Measurements from ENCODE around the gene PSMD8.
"Not testable (repeated sequence)": the region's sequence is repeated elsewhere in the genome, so short reads cannot be mapped to it uniquely, and the experiment has no call there.

PSMD8 gene
- 57.6 reads per million, percentile 71 among the genes with 10 or more reads in this experiment for total RNA-seq

GRCh38 chr19:38374332-38375097 lies at the start of gene PSMD8:
Gene PSMD8, plus strand, starts transcription at chr19:38374571. Its CDS starts 31 bp downstream, at chr19:38374602.
- DNase-seq: peak; percentile 98

DNA sequence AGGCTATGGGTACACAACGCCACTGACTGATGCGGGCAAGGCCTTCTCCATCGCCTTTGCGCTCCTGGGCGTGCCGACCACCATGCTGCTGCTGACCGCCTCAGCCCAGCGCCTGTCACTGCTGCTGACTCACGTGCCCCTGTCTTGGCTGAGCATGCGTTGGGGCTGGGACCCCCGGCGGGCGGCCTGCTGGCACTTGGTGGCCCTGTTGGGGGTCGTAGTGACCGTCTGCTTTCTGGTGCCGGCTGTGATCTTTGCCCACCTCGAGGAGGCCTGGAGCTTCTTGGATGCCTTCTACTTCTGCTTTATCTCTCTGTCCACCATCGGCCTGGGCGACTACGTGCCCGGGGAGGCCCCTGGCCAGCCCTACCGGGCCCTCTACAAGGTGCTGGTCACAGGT lies 47.8 kb upstream of the PSMD8 start:
- no peak for DNase-seq

DNA sequence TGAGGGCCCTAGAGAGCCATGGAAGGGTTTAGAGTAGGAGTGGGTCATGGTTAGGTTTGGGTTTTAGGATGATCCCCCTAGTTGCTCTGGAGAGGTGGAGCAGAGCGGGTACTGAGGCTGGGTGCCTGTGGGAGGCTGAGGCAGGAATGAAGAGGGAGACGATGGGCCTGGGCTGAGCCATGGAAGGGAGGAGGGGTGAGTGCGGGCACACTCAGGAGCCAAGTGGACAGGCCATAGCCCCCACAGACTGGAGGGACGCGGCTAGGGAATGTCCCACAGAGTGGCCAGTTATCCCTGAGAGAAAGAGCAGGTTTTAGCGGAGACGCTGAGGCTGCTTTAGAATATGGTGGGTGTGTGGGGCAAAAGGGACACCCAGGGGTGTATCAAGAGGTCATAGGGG lies 44.7 kb upstream of the PSMD8 start:
- DNase-seq: no peak

GRCh38 chr19:38331728-38332127 lies 42.6 kb upstream of the PSMD8 start:
- no peak for DNase-seq

DNA sequence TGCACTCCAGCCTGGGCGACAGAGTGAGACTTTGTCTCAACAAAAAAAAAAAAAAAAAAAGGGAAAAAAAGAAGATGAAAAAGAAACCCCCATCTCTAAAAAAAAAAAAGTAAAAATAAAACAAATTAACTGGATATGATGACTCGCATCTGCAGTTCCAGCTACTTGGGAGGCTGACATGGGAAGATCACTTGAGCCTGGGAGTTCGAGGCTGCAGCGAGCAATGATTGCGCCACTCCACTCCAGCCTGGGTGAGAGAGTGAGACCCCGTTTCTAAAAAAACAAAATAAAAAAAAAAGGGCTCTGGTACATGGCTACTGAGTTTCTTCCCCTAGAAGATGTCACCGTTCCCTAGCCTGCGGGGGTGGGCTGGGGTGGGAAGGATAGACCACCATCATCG lies 41.1 kb upstream of the PSMD8 start:
- no peak for DNase-seq

GRCh38 chr19:38335949-38336637 lies 38.3 kb upstream of the PSMD8 start:
- DNase-seq: peak; percentile 90

DNA sequence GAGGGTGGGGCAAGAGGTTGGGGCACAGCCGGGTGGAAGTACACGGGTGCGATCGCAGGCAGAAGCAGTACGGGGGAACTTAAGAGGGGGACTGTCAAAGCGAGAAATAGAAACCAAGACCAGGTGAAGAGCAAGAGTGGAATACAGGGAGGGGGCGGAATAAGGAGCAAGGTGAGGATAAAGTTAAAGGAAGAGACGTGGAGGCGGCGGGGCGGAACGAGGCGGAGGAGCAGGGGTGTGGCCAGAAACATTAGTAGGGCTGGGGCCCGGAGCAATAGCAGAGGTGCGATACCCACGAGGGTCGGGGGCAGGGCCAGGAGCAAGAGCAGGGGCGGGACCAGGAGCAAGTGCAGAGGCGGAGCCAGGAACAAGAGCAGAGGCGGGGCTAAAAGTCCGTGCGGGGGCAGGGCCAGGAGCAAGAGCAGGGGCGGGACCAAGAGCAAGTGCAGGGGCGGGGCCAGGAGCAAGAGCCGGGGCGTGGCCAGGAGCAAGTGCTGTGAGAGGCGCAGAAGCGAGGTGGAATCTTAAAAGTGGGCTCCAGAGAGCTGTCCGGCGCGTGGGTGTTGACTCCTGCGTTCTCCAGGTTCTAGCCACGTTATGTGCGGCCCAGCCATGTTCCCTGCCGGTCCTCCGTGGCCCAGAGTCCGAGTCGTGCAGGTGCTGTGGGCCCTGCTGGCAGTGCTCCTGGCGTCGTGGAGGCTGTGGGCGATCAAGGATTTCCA lies 37.6 kb upstream of the PSMD8 start:
- DNase-seq: peak; percentile 91

DNA sequence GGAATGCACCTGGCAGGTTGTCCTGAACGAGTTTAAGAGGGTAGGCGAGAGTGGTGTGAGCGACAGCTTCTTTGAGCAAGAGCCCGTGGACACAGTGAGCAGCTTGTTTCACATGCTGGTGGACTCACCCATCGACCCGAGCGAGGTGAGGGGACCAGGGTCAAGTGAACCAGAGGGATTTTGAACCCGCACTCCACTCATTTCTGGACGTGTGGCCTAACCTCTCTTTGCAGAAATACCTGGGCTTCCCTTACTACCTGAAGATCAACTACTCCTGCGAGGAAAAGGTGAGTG lies 37.1 kb upstream of the PSMD8 start:
- DNase-seq: no peak

GRCh38 chr19:38339011-38339410 lies 35.4 kb upstream of the PSMD8 start:
- DNase-seq: not testable (repeated sequence)

- no peak for DNase-seq
These were observed 33.4 kb upstream of the PSMD8 start for GRCh38 chr19:38340927-38341326.

- no peak for DNase-seq
These were observed 27.5 kb upstream of the PSMD8 start for GRCh38 chr19:38346837-38347236.

DNA sequence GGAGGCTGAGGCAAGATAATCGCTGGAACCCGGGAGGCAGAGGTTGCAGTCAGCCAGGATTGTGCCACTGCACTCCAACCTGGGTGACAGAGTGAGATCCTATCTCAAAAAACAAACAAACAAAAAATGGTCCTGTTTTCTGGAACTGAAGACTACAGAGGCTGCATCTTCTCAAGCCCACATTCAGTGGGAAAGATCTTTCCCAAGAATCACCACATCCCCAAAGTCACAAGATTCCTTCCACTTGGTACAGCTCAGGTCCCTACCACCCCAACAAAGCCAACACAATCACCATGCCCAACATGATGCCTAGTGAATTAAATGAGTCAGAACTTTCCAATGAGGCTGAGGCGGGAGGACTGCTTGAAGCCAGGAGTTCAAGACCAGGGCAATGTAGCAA lies 23.5 kb upstream of the PSMD8 start:
- no peak for DNase-seq

DNA sequence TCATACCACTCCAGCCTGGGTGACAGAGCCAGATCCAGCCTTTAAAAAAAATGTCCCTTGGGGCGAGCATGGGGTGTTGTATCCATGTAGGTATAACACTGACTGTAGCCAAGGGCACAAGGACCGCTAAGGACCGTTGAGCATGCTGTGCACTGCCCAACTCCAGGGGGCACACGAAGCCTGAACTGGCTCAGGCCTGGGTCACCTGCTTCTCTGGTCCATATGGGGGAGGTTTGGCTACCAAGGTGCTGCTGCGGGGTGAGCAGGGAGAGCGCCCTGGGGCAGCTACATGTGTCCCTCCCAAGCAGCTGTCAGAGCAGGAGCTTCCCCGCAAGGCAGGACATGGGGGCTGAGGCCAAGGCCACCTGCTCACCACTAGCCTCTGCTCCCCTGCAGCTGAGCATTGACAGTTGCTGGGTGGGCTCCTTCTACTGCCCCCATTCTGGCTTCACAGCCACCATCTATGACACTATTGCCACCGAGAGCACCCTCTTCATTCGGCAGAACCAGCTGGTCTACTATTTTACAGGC lies 22.4 kb upstream of the PSMD8 start:
- DNase-seq: no peak

- DNase-seq: no peak
These were observed 21.8 kb upstream of the PSMD8 start for GRCh38 chr19:38352611-38353010.

- no peak for DNase-seq
These were observed 18.3 kb upstream of the PSMD8 start for GRCh38 chr19:38355728-38356725.

DNA sequence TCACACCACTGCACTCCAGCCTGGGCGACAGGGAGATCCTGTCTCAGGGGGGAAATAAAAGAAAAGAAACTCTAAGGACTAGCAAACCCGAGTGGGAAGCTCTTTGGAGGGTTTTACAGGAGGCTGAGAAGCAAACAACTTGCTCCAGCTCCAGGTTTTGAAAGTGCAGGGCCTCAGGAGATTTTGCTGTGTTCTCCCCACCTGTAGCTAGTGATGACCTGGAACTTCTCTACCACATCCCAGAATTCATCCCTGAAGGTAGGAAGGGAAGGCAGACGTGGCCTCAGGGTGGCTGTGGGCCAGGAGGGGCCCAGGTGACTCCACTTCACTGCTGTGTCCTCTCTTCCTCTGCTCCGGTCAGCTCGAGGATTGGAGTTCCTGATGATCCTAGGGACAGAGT lies 16.3 kb upstream of the PSMD8 start:
- DNase-seq: no peak

DNA sequence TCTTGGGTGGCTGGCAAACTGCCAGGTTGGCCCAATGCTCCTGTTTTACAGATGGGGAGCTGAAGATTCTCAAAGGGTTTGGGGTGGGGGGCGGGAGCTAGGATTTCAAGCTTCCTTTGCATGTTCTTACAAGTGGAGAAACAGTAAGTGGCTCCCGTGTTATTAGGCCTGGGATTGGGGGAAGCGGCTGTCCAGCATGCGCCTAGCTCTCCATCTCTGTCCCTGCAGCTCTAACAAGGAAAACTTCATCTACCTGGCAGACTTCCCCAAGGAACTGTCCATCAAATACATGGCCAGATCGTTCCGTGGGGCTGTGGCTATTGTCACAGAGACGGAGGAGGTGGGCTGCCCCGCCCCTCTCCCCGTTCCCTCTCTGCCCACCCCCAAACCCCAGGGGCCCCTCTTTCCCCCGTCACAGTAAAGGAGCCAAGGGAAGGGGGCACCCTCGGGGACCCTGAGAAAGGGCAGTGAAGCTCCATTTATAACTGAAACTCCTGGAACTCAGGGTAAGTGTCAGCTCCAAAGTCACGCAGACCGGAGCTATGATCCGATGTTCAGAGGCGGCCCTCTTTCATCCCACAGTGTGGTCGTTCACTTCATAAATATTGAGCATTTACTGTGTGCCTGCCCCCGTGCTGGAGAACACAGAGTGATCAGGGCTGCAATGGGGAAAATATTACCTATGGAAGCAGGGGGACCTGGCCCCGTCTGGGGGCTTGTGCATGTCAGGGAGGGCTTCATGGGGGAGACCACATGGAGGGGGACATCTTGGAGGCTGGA lies 14.9 kb upstream of the PSMD8 start:
- no peak for DNase-seq

DNA sequence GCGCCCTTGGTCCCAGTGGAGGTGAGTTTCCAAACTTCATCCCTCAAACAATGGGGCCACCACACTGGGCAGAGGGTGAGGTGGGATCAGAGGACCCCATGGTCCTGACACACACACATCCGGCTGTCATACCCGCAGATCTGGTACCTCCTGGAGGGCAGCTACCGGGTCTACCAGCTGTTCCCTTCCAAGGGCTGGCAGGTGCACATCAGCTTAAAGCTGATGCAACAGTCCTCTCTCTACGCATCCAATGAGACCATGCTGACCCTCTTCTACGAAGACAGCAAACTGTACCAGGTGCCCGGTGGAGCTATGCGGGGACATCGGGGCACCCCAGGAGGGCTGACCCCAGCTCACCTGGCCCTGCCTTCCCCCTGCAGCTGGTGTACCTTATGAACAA lies 14.0 kb upstream of the PSMD8 start:
- DNase-seq: no peak

GRCh38 chr19:38360839-38361631 lies 13.3 kb upstream of the PSMD8 start:
- DNase-seq: no peak

GRCh38 chr19:38361633-38362075 lies 12.7 kb upstream of the PSMD8 start:
- DNase-seq: peak; percentile 46
